Loucy (cell line): Measurements from ENCODE around the gene PGC.

Experiments used
- H2AFZ ChIP-seq: fragments of 200-600 bp; sonication (generic); 2 replicates; pipeline ENCODE4 v1.6.0; 2016; ENCODE audit warnings: antibody characterized with exemption, mild to moderate bottlenecking, low read length, moderate library complexity
- H3F3A ChIP-seq: fragments of 200-600 bp; 2 replicates; pipeline ENCODE4 v1.6.0; 2016; ENCODE audit warnings: antibody characterized with exemption, low read depth, mild to moderate bottlenecking
- H3K27me3 ChIP-seq: fragments of 200-600 bp; sonication (generic); 2 replicates; pipeline ENCODE4 v1.6.1; 2014; ENCODE audit warnings: low read length, mild to moderate bottlenecking; ENCODE audit not compliant: insufficient read depth, poor library complexity, severe bottlenecking
- H3K36me3 ChIP-seq: fragments of 200-600 bp; sonication (generic); 2 replicates; pipeline ENCODE4 v1.6.1; 2016; ENCODE audit warnings: low read length; ENCODE audit not compliant: insufficient read depth
- H3K4me1 ChIP-seq: fragments of 200-600 bp; sonication (generic); 2 replicates; pipeline ENCODE4 v1.5.1; 2014; ENCODE audit warnings: low read length, mild to moderate bottlenecking; ENCODE audit not compliant: insufficient read depth, poor library complexity, severe bottlenecking
- H3K4me2 ChIP-seq: fragments of 200-600 bp; sonication (generic); 2 replicates; pipeline ENCODE4 v1.6.0; 2014; ENCODE audit warnings: antibody characterized with exemption, low read length, low read depth, mild to moderate bottlenecking; ENCODE audit not compliant: poor library complexity, severe bottlenecking
- H3K4me3 ChIP-seq: fragments of 200-600 bp; sonication (generic); 2 replicates; pipeline ENCODE4 v1.5.1; 2014; ENCODE audit warnings: low read length, mild to moderate bottlenecking, mixed read lengths; ENCODE audit not compliant: poor library complexity, severe bottlenecking
- H3K79me2 ChIP-seq: fragments of 200-600 bp; sonication (generic); 2 replicates; pipeline ENCODE4 v1.6.1; 2014; ENCODE audit warnings: low read length; ENCODE audit not compliant: insufficient read depth
- H3K9ac ChIP-seq: fragments of 200-600 bp; sonication (generic); 2 replicates; pipeline ENCODE4 v1.6.0; 2014; ENCODE audit warnings: mild to moderate bottlenecking, low read depth, low read length, moderate library complexity; ENCODE audit not compliant: poor library complexity, severe bottlenecking
- H3K9me2 ChIP-seq: fragments of 200-600 bp; sonication (generic); replicated peaks from 2 replicates; pipeline ENCODE4 v1.6.1; 2016; ENCODE audit warnings: low read depth, low read length, mixed read lengths
- H3K9me3 ChIP-seq: fragments of 200-600 bp; sonication (generic); 2 replicates; pipeline ENCODE4 v1.6.1; 2014; ENCODE audit warnings: mild to moderate bottlenecking, antibody characterized with exemption, low read length, low read depth; ENCODE audit not compliant: insufficient read depth
- H4K20me1 ChIP-seq: fragments of 200-600 bp; sonication (generic); 2 replicates; pipeline ENCODE4 v1.6.0; 2014; ENCODE audit warnings: antibody characterized with exemption, low read length, mild to moderate bottlenecking; ENCODE audit not compliant: insufficient read depth, poor library complexity, severe bottlenecking
- EZH2phosphoT487 ChIP-seq: fragments of 200-600 bp; IDR thresholded peaks from 2 replicates; pipeline ENCODE4 v1.6.1; 2018; ENCODE audit warnings: antibody characterized with exemption, mild to moderate bottlenecking, moderate library complexity, borderline replicate concordance
- TF ChIP-seq, protein P1 (sequence below): fragments of 200-600 bp; sonication (generic); conservative IDR thresholded peaks from 2 replicates; pipeline ENCODE4 v1.5.1; 2014; ENCODE audit warnings: mild to moderate bottlenecking, antibody characterized with exemption, low read length

The PGC gene

DNA sequence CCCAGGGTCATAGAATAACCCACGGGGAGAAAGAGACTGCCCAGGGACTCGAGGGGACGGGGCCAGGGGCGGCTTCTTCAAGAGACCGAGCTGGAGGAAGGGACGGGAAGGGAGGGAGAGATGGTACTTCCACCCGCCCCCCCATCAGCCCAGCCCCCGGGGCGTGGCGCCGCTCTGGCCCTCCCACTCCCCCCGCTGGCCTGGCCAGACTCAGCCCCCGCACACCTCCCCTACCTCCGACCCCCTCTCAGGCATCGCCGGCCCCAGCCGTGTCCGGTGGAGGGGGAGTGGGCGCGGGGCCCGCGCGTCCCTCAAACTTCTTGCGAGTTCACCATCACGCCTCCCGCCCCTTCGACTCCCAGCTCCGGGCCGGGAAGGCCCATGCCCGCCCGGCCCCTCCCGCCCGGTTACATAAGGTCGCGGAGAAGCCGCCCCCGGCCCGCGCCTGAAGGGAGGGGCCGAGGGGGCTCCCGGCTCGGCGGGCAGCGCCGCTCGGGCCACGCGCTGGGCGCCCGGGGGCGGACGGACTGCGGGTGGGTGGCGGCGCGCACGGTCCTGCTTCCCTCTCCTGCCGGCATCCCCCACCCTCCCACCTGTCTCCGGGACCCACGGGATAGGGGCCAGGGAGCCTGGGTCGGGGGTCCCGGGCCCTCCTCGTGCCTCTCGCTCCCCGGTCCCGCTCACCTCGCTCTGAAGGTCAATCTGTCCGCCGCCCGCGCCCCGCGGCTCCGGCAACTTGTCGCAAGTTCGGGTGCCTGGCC is 12.4 kb downstream of the PGC start:
- Histone ChIP-seq H3K9me3 (no peaks in the 10 kb centered on the region), H3K27me3 (no peaks in the 10 kb centered on the region), H3K9ac (peak overlapping the region; percentile 63), H3K4me3 (peak overlapping the region; percentile 72), H3K36me3 (no peaks in the 10 kb centered on the region), H4K20me1 (no peaks in the 10 kb centered on the region), H3K4me2 (peak overlapping the region; percentile 75), H3K9me2 (no peaks in the 10 kb centered on the region), H3F3A (no peaks in the 10 kb centered on the region), H3K79me2 (peaks cover 8% of the 10 kb centered on the region; the same call in 1 of the 2 replicates), H2AFZ (peak overlapping the region; percentile 88), H3K4me1 (peaks cover 45% of the 10 kb centered on the region)
- TF ChIP-seq, protein P1, sequence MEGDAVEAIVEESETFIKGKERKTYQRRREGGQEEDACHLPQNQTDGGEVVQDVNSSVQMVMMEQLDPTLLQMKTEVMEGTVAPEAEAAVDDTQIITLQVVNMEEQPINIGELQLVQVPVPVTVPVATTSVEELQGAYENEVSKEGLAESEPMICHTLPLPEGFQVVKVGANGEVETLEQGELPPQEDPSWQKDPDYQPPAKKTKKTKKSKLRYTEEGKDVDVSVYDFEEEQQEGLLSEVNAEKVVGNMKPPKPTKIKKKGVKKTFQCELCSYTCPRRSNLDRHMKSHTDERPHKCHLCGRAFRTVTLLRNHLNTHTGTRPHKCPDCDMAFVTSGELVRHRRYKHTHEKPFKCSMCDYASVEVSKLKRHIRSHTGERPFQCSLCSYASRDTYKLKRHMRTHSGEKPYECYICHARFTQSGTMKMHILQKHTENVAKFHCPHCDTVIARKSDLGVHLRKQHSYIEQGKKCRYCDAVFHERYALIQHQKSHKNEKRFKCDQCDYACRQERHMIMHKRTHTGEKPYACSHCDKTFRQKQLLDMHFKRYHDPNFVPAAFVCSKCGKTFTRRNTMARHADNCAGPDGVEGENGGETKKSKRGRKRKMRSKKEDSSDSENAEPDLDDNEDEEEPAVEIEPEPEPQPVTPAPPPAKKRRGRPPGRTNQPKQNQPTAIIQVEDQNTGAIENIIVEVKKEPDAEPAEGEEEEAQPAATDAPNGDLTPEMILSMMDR, result no peak
- TF ChIP-seq EZH2phosphoT487, result no peak

DNA sequence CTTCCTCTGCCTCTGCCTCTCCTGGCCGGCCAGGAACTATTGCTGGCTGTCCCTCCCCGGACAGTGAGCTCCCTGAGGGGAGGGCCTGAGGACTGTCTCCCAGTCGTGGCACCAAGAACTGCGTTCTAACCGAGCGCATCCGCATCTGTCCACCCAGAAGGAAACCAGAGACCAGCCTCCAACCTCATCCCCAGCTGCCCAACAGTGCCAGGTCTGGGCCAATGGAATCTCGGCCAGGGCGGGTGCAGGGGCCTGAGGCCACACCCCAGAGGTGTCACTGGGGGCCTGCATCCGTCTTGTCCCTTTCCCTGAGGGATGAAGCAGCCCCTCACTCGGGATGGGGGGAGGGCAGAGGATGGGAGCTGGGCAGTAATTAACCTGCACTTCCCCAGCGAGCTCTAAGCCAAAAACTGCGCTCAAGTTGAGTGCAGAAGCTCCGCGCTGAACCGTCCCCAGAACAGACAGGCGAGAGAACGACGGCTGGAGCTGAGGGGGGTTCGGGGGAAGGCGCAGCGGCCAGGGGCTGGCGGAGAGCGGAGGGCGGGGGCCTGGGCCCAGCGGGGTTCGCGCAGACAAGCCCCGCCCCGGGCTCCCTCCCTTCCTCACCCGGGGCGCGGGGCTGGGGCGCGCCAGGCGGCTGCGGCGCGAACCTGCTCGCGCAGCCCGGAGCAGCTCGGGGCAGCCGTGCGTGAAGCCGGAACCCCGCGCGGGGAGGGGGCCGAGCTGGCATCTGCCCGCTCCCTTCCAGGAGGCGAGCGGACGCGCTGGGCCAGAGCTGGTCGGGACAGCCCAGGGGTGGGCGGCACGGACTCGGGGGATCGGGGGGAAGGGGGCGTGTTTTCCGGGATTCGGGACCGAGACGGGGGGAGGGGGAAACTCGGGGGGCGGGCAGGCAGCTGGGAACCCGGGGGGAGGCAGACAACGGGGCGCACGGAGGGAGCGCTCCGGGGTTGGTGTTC is 13.2 kb downstream of the PGC start:
- Histone ChIP-seq H3K4me2 (peak overlapping the region; percentile 75), H4K20me1 (no peaks in the 10 kb centered on the region), H3K79me2 (peaks cover 8% of the 10 kb centered on the region; the same call in 1 of the 2 replicates), H3K4me3 (peak overlapping the region; percentile 72), H3K36me3 (no peaks in the 10 kb centered on the region), H2AFZ (peak overlapping the region; percentile 88), H3K9me2 (no peaks in the 10 kb centered on the region), H3K27me3 (no peaks in the 10 kb centered on the region), H3F3A (no peaks in the 10 kb centered on the region), H3K9me3 (no peaks in the 10 kb centered on the region), H3K4me1 (peaks cover 52% of the 10 kb centered on the region), H3K9ac (peak overlapping the region; percentile 63)
- TF ChIP-seq, protein P1, result no peak
- TF ChIP-seq EZH2phosphoT487, result no peak

DNA sequence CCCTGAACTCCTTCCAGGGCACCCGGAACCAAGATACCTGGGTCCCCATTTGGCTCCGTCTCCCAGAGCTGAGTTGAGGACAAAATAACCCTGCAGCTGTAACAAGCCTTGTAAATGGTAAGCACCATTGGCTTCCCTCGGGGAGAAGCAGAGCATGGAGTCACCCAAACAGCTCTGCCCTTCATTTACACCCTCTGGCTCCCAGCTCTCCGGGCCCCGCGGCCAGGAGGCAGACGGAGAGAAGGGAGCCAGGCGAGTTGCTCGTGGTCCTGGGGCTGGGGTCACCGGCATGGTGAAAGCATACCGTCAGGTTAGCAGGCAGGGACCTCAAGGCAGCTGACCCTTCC is 13.9 kb downstream of the PGC start:
- Histone ChIP-seq H3K9me2 (no peaks in the 10 kb centered on the region), H3F3A (no peaks in the 10 kb centered on the region), H2AFZ (peak overlapping the region; percentile 77; the same call in 1 of the 2 replicates), H3K36me3 (no peaks in the 10 kb centered on the region), H3K9ac (peak overlapping the region; percentile 63), H3K27me3 (no peaks in the 10 kb centered on the region), H4K20me1 (no peaks in the 10 kb centered on the region), H3K4me1 (peaks cover 52% of the 10 kb centered on the region), H3K4me3 (peak overlapping the region; percentile 72), H3K79me2 (peaks cover 8% of the 10 kb centered on the region; the same call in 1 of the 2 replicates), H3K4me2 (peak overlapping the region; percentile 75), H3K9me3 (no peaks in the 10 kb centered on the region)
- no peak for TF ChIP-seq EZH2phosphoT487
- TF ChIP-seq, protein P1, result no peak
